Neural crest cell (in vitro differentiated cells): Measurements from ENCODE around the gene RDH8. TPM values are rescaled to one million over a fixed set of nuclear protein-coding genes. Genes with fewer than 3 reads are reported as not detected.

Experiments
- DNase-seq: peaks from one replicate; pipeline ENCODE4 v3.0.0; 2021; ENCODE audit warnings: low read depth, mixed read lengths, low spot score
- H3K27ac Mint-ChIP-seq: one replicate; pipeline ENCODE4 v1.8.0; 2021; ENCODE audit warnings: mild to moderate bottlenecking, mixed read lengths; ENCODE audit not compliant: unreplicated experiment
- H3K27me3 Mint-ChIP-seq: 2 replicates; pipeline ENCODE4 v1.8.0; 2021; ENCODE audit warnings: low read depth, mild to moderate bottlenecking, mixed read lengths
- H3K36me3 Mint-ChIP-seq: 2 replicates; pipeline ENCODE4 v1.8.0; 2021; ENCODE audit warnings: low read depth, mild to moderate bottlenecking, mixed read lengths
- H3K4me1 Mint-ChIP-seq: 2 replicates; pipeline ENCODE4 v1.8.0; 2021; ENCODE audit warnings: mixed read lengths
- H3K4me3 Mint-ChIP-seq: one replicate; pipeline ENCODE4 v1.8.0; 2021; ENCODE audit warnings: mild to moderate bottlenecking, mixed read lengths
- H3K9me3 Mint-ChIP-seq: 2 replicates; pipeline ENCODE4 v1.8.0; 2021; ENCODE audit warnings: mixed read lengths
- total RNA-seq: library from RNA; stranded (reverse); gene quantifications from 2 replicates; pipeline ENCODE4 v1.2.1, GENCODE V29; 2021
- TF ChIP-seq, protein P1 (sequence below): fragments of 200-600 bp; sonication (generic); conservative IDR thresholded peaks from 2 replicates; pipeline ENCODE4 v1.5.0; 2021; ENCODE audit warnings: antibody characterized with exemption, mild to moderate bottlenecking

Gene RDH8
- total RNA-seq, 1 donor from 2014 or later: not detected

DNA sequence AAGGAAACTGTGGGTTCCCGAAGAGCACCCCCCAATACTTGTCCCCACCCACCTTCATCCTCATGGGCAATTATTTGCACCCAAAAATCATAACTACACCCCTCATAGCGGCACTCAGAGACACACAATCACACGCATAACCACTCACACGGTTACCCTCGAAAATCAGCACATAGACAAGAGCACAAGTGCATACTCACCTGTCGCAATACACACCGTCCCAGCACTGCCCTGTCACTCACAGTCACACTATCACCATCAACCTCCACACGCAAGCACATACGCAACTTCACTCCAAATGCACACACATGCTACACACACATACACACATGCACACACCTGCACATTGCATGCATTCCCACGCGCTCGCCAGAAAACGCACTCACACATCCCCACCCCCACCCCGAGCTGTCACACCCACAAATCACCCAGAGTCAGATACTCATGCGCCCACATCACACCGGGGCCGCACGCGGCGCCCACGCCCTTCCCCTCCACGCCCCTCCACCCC lies 3.5 kb upstream of the RDH8 start:
- H3K36me3 Mint-ChIP-seq: no peaks in the 10 kb centered on the region

DNA sequence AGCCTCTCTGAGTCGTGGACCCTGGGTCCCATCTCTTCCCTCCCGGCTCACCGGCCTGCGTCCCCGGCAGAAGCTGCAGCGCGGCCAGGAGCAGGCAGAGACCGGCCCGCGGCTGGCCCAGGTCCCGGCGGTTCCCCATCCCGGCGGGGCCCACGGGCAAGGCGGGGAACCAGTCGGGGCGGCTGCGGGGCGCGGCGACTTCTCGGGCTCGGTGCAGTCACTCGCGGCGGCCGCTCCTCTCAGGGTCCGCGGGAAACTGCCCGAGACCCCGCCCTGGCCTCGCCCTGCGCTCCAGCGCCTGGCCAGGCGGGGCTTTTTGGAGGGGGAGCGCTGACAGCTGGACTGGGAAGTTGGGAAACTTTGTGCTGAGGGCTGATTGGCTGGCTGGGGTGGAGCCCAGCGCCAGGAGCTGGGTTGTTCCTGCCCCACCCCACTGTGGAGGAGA lies 3.0 kb upstream of the RDH8 start, which contains the start of gene COL5A3:
COL5A3 (minus strand) TSS at position 258 of the 445 bp plus-strand sequence; CDS start at position 139, 119 bp downstream.
- DNase-seq: no peak
- Mint-ChIP-seq H3K4me1 (peaks cover 36% of the 10 kb centered on the region), H3K9me3 (no peaks in the 10 kb centered on the region), H3K36me3 (no peaks in the 10 kb centered on the region), H3K27ac (no peak within 1 kb of the TSS), H3K4me3 (no peak within 1 kb of the TSS), H3K27me3 (peaks cover 78% of the 10 kb centered on the region)
- TF ChIP-seq, protein P1, sequence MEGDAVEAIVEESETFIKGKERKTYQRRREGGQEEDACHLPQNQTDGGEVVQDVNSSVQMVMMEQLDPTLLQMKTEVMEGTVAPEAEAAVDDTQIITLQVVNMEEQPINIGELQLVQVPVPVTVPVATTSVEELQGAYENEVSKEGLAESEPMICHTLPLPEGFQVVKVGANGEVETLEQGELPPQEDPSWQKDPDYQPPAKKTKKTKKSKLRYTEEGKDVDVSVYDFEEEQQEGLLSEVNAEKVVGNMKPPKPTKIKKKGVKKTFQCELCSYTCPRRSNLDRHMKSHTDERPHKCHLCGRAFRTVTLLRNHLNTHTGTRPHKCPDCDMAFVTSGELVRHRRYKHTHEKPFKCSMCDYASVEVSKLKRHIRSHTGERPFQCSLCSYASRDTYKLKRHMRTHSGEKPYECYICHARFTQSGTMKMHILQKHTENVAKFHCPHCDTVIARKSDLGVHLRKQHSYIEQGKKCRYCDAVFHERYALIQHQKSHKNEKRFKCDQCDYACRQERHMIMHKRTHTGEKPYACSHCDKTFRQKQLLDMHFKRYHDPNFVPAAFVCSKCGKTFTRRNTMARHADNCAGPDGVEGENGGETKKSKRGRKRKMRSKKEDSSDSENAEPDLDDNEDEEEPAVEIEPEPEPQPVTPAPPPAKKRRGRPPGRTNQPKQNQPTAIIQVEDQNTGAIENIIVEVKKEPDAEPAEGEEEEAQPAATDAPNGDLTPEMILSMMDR: no peak

More for the DNA sequence above, 3.5 kb upstream of the RDH8 start:
- Mint-ChIP-seq H3K27me3 (peaks cover 75% of the 10 kb centered on the region), H3K4me3 (no peak overlapping the region), H3K27ac (no peak overlapping the region), H3K9me3 (no peaks in the 10 kb centered on the region), H3K4me1 (peaks cover 36% of the 10 kb centered on the region)
- TF ChIP-seq, protein P1: no peak
- DNase-seq: no peak

DNA sequence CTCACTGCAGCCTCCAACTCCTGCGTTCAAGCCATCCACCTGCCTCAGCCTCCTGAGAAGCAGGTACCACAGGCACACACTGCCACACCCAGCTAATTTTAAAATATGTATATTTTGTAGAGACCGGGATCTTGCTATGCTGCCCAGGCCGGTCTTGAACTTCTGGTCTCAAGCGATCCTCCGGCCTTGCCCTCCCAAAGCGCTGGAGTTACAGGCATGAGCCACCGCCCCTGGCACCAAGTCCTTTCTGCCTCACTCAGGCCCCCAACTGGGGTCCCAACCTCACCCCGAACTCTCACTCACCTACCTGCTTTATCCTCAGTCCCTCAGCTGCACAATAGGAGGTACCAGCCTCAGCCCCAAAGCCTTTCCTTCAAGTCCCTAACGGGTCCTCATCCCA lies 2.3 kb upstream of the RDH8 start:
- Mint-ChIP-seq H3K4me3 (no peak overlapping the region), H3K4me1 (peaks cover 36% of the 10 kb centered on the region), H3K27me3 (peaks cover 76% of the 10 kb centered on the region), H3K36me3 (no peaks in the 10 kb centered on the region), H3K9me3 (no peaks in the 10 kb centered on the region), H3K27ac (no peak overlapping the region)
- TF ChIP-seq, protein P1: no peak
- no peak for DNase-seq

DNA sequence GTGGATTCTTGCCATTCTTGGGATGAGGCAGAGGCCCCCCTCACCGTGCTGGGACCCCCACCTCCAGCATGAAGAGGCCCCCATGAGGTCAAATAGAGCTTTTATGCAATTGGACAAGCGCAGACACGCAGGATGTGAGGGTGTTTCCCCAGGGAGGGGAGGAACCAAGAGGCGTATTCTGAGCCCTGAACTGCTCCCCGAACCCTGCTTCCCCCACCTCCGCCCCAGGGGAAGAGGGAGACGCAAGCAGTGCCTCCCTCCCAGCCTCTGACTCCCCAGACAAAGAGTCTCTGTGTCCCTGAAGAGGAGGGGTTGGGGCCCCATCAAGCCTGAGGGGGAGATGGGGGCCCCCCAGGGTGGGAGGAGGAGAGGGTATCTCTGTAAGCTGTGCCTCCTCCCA lies 1.3 kb upstream of the RDH8 start:
- Mint-ChIP-seq H3K4me3 (no peak overlapping the region), H3K4me1 (peaks cover 36% of the 10 kb centered on the region), H3K9me3 (no peaks in the 10 kb centered on the region), H3K27me3 (peaks cover 73% of the 10 kb centered on the region), H3K36me3 (no peaks in the 10 kb centered on the region), H3K27ac (no peak overlapping the region)
- TF ChIP-seq, protein P1: no peak
- DNase-seq: no peak

DNA sequence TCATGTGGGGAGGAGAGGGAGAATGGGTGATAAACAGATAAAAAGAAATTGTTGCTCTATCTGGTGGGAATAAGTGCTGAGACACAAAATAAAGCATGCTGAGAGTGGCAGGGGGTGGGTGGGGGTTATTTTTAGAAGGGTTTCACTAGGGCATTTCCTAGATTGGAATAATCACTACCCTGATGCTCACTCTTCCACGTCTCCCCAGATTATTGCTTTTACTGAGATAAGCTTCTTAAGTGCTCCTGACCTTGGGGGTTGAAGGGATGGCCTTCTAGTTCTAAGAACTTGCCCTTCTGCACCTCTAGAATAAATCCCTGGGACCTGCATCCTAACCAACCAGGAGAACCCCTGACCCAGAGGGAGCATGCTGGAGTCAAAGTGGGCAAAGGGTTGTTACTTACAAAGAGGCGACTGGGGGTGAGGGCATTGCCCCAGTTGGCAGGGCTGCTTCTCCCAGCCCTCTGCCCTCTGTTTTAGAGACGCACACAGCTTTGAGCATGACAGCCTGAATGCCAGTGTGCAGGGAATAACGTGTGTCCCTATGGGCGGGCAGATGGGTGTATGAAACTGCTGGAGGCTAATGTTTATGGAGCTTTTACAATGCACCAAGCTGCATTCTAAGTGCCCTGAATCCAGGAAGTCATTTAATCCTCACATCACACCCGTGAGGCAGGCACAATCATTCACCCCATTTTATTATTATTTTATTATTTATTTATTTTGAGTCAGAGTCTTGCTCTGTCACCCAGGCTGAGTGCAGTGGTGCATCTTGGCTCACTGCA lies 743 bp downstream of the RDH8 start:
- Mint-ChIP-seq H3K36me3 (no peaks in the 10 kb centered on the region), H3K4me1 (peaks cover 22% of the 10 kb centered on the region), H3K27ac (no peak overlapping the region), H3K27me3 (peaks cover 58% of the 10 kb centered on the region), H3K9me3 (no peaks in the 10 kb centered on the region), H3K4me3 (no peak overlapping the region)
- DNase-seq: no peak
- TF ChIP-seq, protein P1: no peak
